HG03558 (cell line): ENCODE results near the gene PTPRQ.
"Not testable (repeated sequence)": the region's sequence is repeated elsewhere in the genome, so short reads cannot be mapped to it uniquely, and the experiment has no call there.

Experiments
- ATAC-seq: cut with Tn5 transposase; IDR thresholded peaks from one replicate; pipeline ENCODE4 v1.9.1; 2021; ENCODE audit warnings: moderate number of reproducible peaks; ENCODE audit not compliant: unreplicated experiment; ENCODE audit errors: extremely low read depth

PTPRQ gene

GRCh38 chr12:80622271-80622670, 178.2 kb downstream of the PTPRQ start:
- no peak for ATAC-seq

DNA sequence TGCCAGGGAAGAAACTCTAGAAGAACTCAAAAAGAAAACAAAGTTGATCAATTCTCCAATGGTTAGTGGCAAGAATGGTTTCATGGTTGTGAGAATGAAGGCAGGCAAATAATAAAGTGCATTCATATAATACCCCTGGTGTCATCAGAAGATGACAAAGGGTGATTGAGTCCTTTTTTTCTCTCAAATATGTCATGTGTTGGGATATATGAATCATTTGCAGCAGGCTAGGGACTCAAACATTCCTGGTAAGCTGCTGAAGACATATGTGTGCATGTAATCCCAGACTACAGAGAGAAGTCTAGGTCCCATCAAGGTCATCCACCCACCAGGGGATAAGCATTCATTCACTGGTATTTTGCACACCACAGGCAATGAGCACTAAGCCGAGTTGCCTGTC, 181.0 kb downstream of the PTPRQ start:
- ATAC-seq: no peak

- no peak for ATAC-seq
These were observed 181.9 kb downstream of the PTPRQ start for GRCh38 chr12:80625901-80626300.

GRCh38 chr12:80627782-80628181, 183.7 kb downstream of the PTPRQ start:
- ATAC-seq: no peak

GRCh38 chr12:80632835-80633234, 188.8 kb downstream of the PTPRQ start:
- no peak for ATAC-seq

DNA sequence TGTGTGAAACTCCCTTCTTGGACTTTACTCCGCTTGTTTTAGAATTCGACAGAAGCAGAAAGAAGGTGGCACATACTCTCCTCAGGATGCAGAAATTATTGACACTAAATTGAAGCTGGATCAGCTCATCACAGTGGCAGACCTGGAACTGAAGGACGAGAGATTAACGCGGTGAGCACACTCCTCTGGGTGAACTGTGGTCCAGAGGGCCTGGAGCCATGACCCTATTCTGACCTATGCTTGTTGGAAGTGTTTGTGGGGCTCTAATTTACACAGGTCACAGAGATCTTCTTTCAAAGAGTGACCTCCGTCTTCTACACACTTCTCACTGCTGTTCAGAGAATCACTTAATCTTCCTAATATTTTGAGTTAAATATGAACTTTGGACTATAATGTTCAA, 190.9 kb downstream of the PTPRQ start:
- no peak for ATAC-seq

GRCh38 chr12:80636832-80637231, 192.8 kb downstream of the PTPRQ start:
- ATAC-seq: no peak

DNA sequence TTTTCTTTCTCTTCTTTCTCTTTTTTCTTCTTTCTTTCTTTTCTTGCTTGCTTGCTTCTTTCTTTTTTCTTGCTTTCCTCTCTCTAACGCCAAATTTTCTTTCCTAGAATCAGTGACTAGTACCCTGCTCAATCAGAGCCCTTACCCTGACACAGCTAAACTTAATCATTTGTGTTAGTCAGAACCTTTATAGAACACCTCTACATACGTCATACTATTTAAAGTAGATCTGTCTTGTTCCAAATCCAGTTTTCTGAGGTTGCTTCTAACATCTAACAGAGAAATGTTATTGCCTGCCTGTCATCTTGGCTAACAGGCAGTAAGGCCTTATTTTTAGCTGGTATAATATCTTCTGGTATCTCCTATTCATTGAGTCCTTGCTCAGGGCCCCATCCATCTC, 197.9 kb downstream of the PTPRQ start:
- ATAC-seq: no peak

DNA sequence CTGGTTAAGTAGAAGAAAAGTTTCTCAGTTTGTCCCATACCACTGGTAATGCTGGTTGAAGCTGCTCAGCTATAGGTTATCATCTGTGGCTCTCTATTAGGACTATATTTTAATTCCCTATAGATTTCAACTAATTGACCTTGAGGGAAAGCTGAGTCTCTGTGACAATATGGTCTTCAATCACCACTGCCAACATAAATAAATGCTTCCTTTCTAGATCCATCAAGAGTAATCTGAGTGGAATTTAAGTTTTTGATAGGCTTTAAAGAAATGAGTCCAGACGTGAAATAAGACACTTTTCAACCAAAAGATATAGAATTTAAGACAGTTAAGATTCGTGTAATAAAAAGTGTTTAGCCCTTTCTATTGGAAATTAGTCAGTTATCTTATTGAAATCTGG, 199.9 kb downstream of the PTPRQ start:
- ATAC-seq: no peak

DNA sequence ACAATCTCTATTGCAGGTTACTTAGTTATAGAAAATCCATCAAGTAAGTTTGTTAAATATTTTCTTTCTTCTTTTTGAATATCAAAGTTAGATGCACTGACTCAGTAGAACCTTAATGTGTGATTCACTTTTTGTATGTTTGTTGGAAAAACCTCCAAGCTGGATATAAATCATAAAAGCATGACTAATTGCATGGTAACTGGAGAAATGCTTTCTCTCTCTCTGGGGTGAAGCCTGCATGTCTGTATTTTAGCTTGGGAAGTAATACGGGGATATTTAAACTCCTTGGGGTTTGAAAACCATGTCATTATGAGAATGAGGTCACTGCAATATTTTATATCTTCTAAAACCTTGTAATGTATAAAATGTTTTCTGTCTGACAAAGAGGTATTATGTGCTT, 204.8 kb downstream of the PTPRQ start:
- no peak for ATAC-seq

DNA sequence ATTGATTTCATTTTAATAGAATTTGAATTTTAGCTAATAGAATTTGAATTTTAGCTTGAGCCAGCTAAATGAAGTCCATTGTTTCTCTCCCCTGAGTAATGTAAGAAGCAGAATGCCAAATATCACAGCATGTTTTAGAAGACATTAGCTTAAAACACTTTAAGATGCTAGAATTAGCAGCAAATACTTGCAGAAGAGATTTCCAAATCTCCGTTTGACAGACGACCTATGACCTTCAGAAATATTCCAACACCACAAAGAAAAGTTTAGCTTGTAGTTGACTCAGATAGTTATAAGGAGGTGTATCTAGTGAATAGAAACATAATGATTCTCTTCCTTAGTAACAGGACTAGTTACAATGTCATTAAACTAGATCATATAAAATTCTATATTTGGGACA, 211.7 kb downstream of the PTPRQ start:
- no peak for ATAC-seq

GRCh38 chr12:80659512-80660063, 215.6 kb downstream of the PTPRQ start:
- ATAC-seq: no peak

DNA sequence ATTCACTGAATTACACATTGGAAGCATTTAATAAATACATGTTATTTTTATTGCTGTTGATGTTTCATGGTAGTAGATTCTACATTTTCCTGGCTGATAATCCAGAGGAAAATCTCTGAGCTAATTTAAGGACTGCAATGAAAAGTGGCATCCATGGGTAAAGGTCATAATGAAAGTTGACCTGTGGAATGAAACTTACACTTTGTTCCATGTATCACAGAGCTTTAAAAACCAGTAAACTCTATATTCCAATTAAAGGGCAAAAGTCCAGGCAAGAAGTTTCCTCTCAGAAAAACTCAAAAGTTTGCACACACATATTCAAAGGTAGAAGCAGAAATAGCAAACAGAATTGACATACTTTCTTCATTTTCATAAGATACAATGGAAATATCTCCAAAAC, 218.6 kb downstream of the PTPRQ start:
- ATAC-seq: no peak

- no peak for ATAC-seq
These were observed 226.2 kb downstream of the PTPRQ start for GRCh38 chr12:80670214-80670613.

DNA sequence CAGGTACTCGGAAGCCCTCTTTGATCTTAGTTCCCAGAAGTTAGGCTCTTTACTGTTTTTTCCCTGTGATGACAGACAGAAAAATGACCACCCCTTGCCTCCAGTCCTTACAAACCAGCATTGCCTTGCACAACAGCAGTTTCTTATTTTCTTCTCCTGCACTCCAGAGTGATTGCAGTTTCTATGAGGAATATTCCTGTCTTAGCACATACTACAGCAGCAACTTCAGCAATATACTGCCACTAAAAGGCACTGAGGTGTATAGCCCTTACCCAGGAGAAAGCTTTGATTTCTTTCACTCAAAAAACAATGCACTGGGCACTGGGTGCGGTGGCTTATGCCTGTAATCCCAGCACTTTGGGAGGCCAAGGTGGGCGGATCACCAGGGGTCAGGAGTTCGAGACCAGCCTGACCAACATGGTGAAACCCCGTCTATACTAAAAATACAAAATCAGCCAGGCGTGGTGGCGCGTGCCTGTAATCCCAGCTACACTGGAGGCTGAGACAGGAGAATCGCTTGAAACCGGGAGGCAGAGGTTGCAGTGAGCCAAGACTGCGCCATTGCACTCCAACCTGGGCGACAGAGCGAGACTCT, 232.1 kb downstream of the PTPRQ start:
- not testable (repeated sequence) for ATAC-seq

DNA sequence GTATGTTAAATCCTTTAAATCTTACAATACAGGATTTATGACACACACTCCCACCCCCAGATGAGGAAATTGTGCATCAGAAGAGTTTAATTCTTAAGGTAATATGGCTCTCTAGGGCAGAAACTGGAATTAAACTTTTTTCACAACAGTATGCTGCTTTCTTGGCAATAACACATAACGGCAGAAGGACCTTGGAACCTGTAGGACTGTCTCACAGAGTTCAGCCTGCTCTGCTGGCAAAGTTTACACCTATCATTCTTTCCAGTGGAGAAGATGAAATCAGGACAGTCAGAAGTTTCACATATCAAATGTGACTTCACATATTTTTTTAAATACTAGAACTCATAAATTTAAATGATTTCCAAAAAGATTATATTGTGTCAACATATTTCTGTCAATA, 232.8 kb downstream of the PTPRQ start:
- ATAC-seq: no peak

GRCh38 chr12:80677994-80678393, 234.0 kb downstream of the PTPRQ start:
- no peak for ATAC-seq

- no peak for ATAC-seq
These were observed 235.5 kb downstream of the PTPRQ start for GRCh38 chr12:80679346-80680131.

DNA sequence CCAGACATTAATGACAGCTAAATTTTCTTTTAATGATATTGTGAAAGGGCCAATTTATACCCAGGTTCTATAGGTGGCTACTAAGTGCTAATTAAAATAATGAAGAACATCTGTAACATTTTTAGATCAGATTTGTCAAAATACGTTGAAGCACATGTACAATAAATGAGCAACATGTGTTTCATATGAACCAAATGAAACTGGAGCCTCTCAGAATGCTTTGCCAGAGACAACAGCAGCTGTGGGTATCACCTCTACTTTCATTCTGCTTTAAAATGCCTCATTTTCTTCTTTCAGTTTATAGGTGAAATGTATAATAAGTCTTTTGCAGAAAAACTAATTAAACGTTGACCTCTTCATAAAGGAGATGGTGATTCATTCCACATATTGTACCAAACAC, 237.3 kb downstream of the PTPRQ start:
- peak; percentile 73 for ATAC-seq

- no peak for ATAC-seq
These were observed 237.8 kb downstream of the PTPRQ start for GRCh38 chr12:80681786-80682185.

DNA sequence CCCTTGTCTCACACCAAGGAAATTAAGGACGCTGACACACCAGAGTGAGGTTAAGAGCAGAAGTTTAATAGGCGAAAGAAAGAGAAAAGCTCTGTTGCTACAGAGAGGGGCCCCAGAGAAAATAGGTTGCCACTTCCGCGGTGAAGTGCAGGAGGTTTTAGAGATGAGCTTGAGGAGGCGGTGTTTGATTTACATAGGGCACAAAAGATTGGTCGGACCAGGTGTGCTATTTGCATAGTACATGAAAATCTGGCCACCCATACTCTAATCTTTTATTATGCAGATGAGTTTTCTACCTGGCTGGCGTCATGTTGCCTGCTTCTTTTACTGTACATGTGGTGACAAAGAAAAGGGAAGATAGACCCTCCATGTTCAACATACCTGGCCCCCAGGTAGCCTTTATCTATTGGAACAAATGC, 240.1 kb downstream of the PTPRQ start:
- no peak for ATAC-seq

GRCh38 chr12:80690090-80690489, 246.1 kb downstream of the PTPRQ start:
- ATAC-seq: no peak
